NCI-H1436 (cell line): ENCODE data around the gene MTR.

Source experiments
- DNase-seq: peaks from one replicate; lab custom pipeline; 2025; lab: John Stamatoyannopoulos, UW

The MTR gene

GRCh38 chr1:236779312-236779711 is 15.8 kb upstream of the MTR start:
- DNase-seq, result no peak

- DNase-seq, result no peak
Measured at GRCh38 chr1:236785477-236785876, 9.6 kb upstream of the MTR start.

- no peak for DNase-seq
Measured at GRCh38 chr1:236786453-236786852, 8.6 kb upstream of the MTR start.

- no peak for DNase-seq
Measured at GRCh38 chr1:236794585-236795034, 482 bp upstream of the MTR start.

- DNase-seq, result peak; percentile 36
Measured at GRCh38 chr1:236795757-236796667, 920 bp downstream of the MTR start.

- DNase-seq, result no peak
Measured at GRCh38 chr1:236799001-236799400, 3.9 kb downstream of the MTR start.

- DNase-seq, result no peak
Measured at GRCh38 chr1:236800002-236800620, 5.0 kb downstream of the MTR start.

- no peak for DNase-seq
Measured at GRCh38 chr1:236800623-236801022, 5.5 kb downstream of the MTR start.

- no peak for DNase-seq
Measured at GRCh38 chr1:236802264-236802663, 7.2 kb downstream of the MTR start.

GRCh38 chr1:236806634-236807033 is 11.5 kb downstream of the MTR start:
- DNase-seq, result no peak

- no peak for DNase-seq
Measured at GRCh38 chr1:236808005-236808404, 12.9 kb downstream of the MTR start.

GRCh38 chr1:236808564-236809130 is 13.6 kb downstream of the MTR start:
- DNase-seq, result no peak

- DNase-seq, result peak; percentile 17
Measured at GRCh38 chr1:236809148-236809547, 14.1 kb downstream of the MTR start.

- DNase-seq, result no peak
Measured at GRCh38 chr1:236810018-236810417, 14.9 kb downstream of the MTR start.

GRCh38 chr1:236812334-236813030 is 17.4 kb downstream of the MTR start:
- DNase-seq, result no peak

GRCh38 chr1:236815941-236816340 is 20.8 kb downstream of the MTR start:
- DNase-seq, result no peak

- no peak for DNase-seq
Measured at GRCh38 chr1:236819856-236820255, 24.8 kb downstream of the MTR start.

GRCh38 chr1:236821091-236821627 is 26.1 kb downstream of the MTR start:
- DNase-seq, result peak; percentile 14

- DNase-seq, result no peak
Measured at GRCh38 chr1:236823559-236823958, 28.5 kb downstream of the MTR start.

GRCh38 chr1:236829085-236829484 is 34.0 kb downstream of the MTR start:
- no peak for DNase-seq

- DNase-seq, result no peak
Measured at GRCh38 chr1:236830116-236830515, 35.0 kb downstream of the MTR start.

- DNase-seq, result no peak
Measured at GRCh38 chr1:236830560-236830959, 35.5 kb downstream of the MTR start.
